Stimulated activated memory B cell treated with anti-CD40 and anti-IgM and Interleukin-4, amounts not matched to agents 10 μg/mL and 1 μg/mL and 100 μg/mL, for 72 hours (primary cell): ENCODE data around the gene MON1B.
"Not testable (repeated sequence)": the region's sequence is repeated elsewhere in the genome, so short reads cannot be mapped to it uniquely, and the experiment has no call there.

ENCODE experiments used
- ATAC-seq: fragments of 150-1000 bp; cut with Tn5 transposase; 2 replicates; pipeline ENCODE4 v1.10.0; 2021
- H3K27ac Mint-ChIP-seq: one replicate; pipeline ENCODE4 v1.8.0; 2022; ENCODE audit warnings: mild to moderate bottlenecking, mixed read lengths
- H3K27me3 Mint-ChIP-seq: one replicate; pipeline ENCODE4 v1.8.0; 2022; ENCODE audit warnings: mixed read lengths
- H3K36me3 Mint-ChIP-seq: one replicate; pipeline ENCODE4 v1.8.0; 2022; ENCODE audit warnings: mixed read lengths
- H3K4me1 Mint-ChIP-seq: one replicate; pipeline ENCODE4 v1.8.0; 2022; ENCODE audit warnings: mixed read lengths
- H3K4me3 Mint-ChIP-seq: one replicate; pipeline ENCODE4 v1.8.0; 2022; ENCODE audit warnings: mild to moderate bottlenecking, moderate library complexity, mixed read lengths
- H3K9me3 Mint-ChIP-seq: one replicate; pipeline ENCODE4 v1.8.0; 2022; ENCODE audit warnings: mixed read lengths

Gene MON1B

GRCh38 chr16:77186298-77186697, 4.7 kb upstream of the MON1B start:
- H3K9me3 Mint-ChIP-seq, H3K4me1 Mint-ChIP-seq, H3K4me3 Mint-ChIP-seq, H3K36me3 Mint-ChIP-seq, H3K27me3 Mint-ChIP-seq, ATAC-seq, H3K27ac Mint-ChIP-seq: not testable (repeated sequence)

- peaks cover 36% of the 10 kb centered on the region for H3K36me3 Mint-ChIP-seq
- H3K4me3 Mint-ChIP-seq: peak overlapping the region; percentile 95
- peaks cover 8% of the 10 kb centered on the region for H3K27me3 Mint-ChIP-seq
- peak overlapping the region; percentile 99 for H3K27ac Mint-ChIP-seq
- ATAC-seq: no peak
- H3K9me3 Mint-ChIP-seq: peaks cover 3% of the 10 kb centered on the region
- peaks cover 35% of the 10 kb centered on the region for H3K4me1 Mint-ChIP-seq
These were observed 856 bp upstream of the MON1B start for GRCh38 chr16:77190190-77190477.

- peak overlapping the region; percentile 95 for H3K4me3 Mint-ChIP-seq
- no peak for ATAC-seq
- H3K36me3 Mint-ChIP-seq: peaks cover 43% of the 10 kb centered on the region
- H3K27me3 Mint-ChIP-seq: no peaks in the 10 kb centered on the region
- peaks cover 3% of the 10 kb centered on the region for H3K9me3 Mint-ChIP-seq
- peaks cover 35% of the 10 kb centered on the region for H3K4me1 Mint-ChIP-seq
- peak overlapping the region; percentile 99 for H3K27ac Mint-ChIP-seq
These were observed 424 bp downstream of the MON1B start for GRCh38 chr16:77191259-77191969.

GRCh38 chr16:77193377-77193776, 2.4 kb downstream of the MON1B start:
- no peak overlapping the region for H3K4me3 Mint-ChIP-seq
- H3K9me3 Mint-ChIP-seq: peaks cover 3% of the 10 kb centered on the region
- H3K36me3 Mint-ChIP-seq: peaks cover 57% of the 10 kb centered on the region
- ATAC-seq: no peak
- H3K4me1 Mint-ChIP-seq: peaks cover 35% of the 10 kb centered on the region
- H3K27ac Mint-ChIP-seq: no peak overlapping the region
- H3K27me3 Mint-ChIP-seq: no peaks in the 10 kb centered on the region

GRCh38 chr16:77194295-77195231, 3.6 kb downstream of the MON1B start:
- H3K27me3 Mint-ChIP-seq: no peaks in the 10 kb centered on the region
- no peak for ATAC-seq
- H3K36me3 Mint-ChIP-seq: peaks cover 67% of the 10 kb centered on the region
- no peak overlapping the region for H3K27ac Mint-ChIP-seq
- peaks cover 3% of the 10 kb centered on the region for H3K9me3 Mint-ChIP-seq
- peaks cover 35% of the 10 kb centered on the region for H3K4me1 Mint-ChIP-seq
- H3K4me3 Mint-ChIP-seq: no peak overlapping the region

- H3K27ac Mint-ChIP-seq: no peak overlapping the region
- peaks cover 35% of the 10 kb centered on the region for H3K4me1 Mint-ChIP-seq
- H3K4me3 Mint-ChIP-seq: no peak overlapping the region
- peaks cover 67% of the 10 kb centered on the region for H3K36me3 Mint-ChIP-seq
- no peaks in the 10 kb centered on the region for H3K27me3 Mint-ChIP-seq
- H3K9me3 Mint-ChIP-seq: peaks cover 3% of the 10 kb centered on the region
- no peak for ATAC-seq
These were observed 4.4 kb downstream of the MON1B start for GRCh38 chr16:77195411-77195810.

GRCh38 chr16:77197747-77198146, 6.8 kb downstream of the MON1B start:
- Mint-ChIP-seq H3K27ac (no peak overlapping the region), H3K4me1 (peaks cover 18% of the 10 kb centered on the region), H3K9me3 (no peaks in the 10 kb centered on the region), H3K4me3 (no peak overlapping the region), H3K36me3 (peaks cover 62% of the 10 kb centered on the region), H3K27me3 (no peaks in the 10 kb centered on the region)
- no peak for ATAC-seq

GRCh38 chr16:77199211-77199610, 8.2 kb downstream of the MON1B start, which contains the start of gene SYCE1L:
SYCE1L (plus strand) TSS chr16:77199408; CDS start chr16:77199452, 44 bp downstream.
- no peak within 1 kb of the TSS for H3K4me3 Mint-ChIP-seq
- peaks cover 48% of the 10 kb centered on the region for H3K36me3 Mint-ChIP-seq
- H3K4me1 Mint-ChIP-seq: peaks cover 3% of the 10 kb centered on the region
- H3K27me3 Mint-ChIP-seq: no peaks in the 10 kb centered on the region
- no peaks in the 10 kb centered on the region for H3K9me3 Mint-ChIP-seq
- H3K27ac Mint-ChIP-seq: no peak within 1 kb of the TSS
- no peak for ATAC-seq

- Mint-ChIP-seq H3K4me3 (no peak overlapping the region), H3K36me3 (peaks cover 5% of the 10 kb centered on the region), H3K4me1 (peaks cover 2% of the 10 kb centered on the region), H3K27ac (no peak overlapping the region), H3K27me3 (no peaks in the 10 kb centered on the region), H3K9me3 (no peaks in the 10 kb centered on the region)
- no peak for ATAC-seq
These were observed 15.5 kb downstream of the MON1B start for GRCh38 chr16:77206533-77206932.

- Mint-ChIP-seq H3K9me3 (no peaks in the 10 kb centered on the region), H3K27ac (no peak overlapping the region), H3K4me3 (no peak overlapping the region), H3K4me1 (peaks cover 7% of the 10 kb centered on the region), H3K27me3 (no peaks in the 10 kb centered on the region), H3K36me3 (no peaks in the 10 kb centered on the region)
- ATAC-seq: no peak
These were observed 16.0 kb downstream of the MON1B start for GRCh38 chr16:77207030-77207429.

GRCh38 chr16:77208382-77208781, 17.4 kb downstream of the MON1B start:
- no peaks in the 10 kb centered on the region for H3K9me3 Mint-ChIP-seq
- H3K4me1 Mint-ChIP-seq: peaks cover 11% of the 10 kb centered on the region
- H3K4me3 Mint-ChIP-seq: no peak overlapping the region
- no peaks in the 10 kb centered on the region for H3K36me3 Mint-ChIP-seq
- ATAC-seq: no peak
- H3K27me3 Mint-ChIP-seq: no peaks in the 10 kb centered on the region
- no peak overlapping the region for H3K27ac Mint-ChIP-seq

GRCh38 chr16:77211880-77212740, 21.1 kb downstream of the MON1B start:
- Mint-ChIP-seq H3K4me1 (peaks cover 14% of the 10 kb centered on the region), H3K27ac (peak overlapping the region; percentile 33), H3K9me3 (no peaks in the 10 kb centered on the region), H3K4me3 (peak overlapping the region; percentile 77), H3K27me3 (no peaks in the 10 kb centered on the region), H3K36me3 (no peaks in the 10 kb centered on the region)
- peak; percentile 82 for ATAC-seq

GRCh38 chr16:77212741-77213541, 22.0 kb downstream of the MON1B start:
- peak overlapping the region; percentile 77 for H3K4me3 Mint-ChIP-seq
- no peaks in the 10 kb centered on the region for H3K36me3 Mint-ChIP-seq
- H3K27me3 Mint-ChIP-seq: no peaks in the 10 kb centered on the region
- peaks cover 14% of the 10 kb centered on the region for H3K4me1 Mint-ChIP-seq
- peak; percentile 90 for ATAC-seq
- peak overlapping the region; percentile 33 for H3K27ac Mint-ChIP-seq
- H3K9me3 Mint-ChIP-seq: no peaks in the 10 kb centered on the region

GRCh38 chr16:77213542-77214106, 22.6 kb downstream of the MON1B start:
- no peaks in the 10 kb centered on the region for H3K27me3 Mint-ChIP-seq
- H3K36me3 Mint-ChIP-seq: no peaks in the 10 kb centered on the region
- H3K4me1 Mint-ChIP-seq: peaks cover 14% of the 10 kb centered on the region
- no peaks in the 10 kb centered on the region for H3K9me3 Mint-ChIP-seq
- H3K4me3 Mint-ChIP-seq: peak overlapping the region; percentile 77
- no peak overlapping the region for H3K27ac Mint-ChIP-seq
- ATAC-seq: no peak
